OCI-LY7 (cell line): ENCODE data around the gene ZDHHC14. TPM values are rescaled to one million over a fixed set of nuclear protein-coding genes. Genes with fewer than 3 reads are reported as not detected.

Source experiments
- BruUV-seq: library from RNA; stranded (reverse); fragments of 400-500 nt; replicated peaks from 2 replicates; lab custom pipeline; 2021; lab: Mats Ljungman, UMichigan
- CTCF ChIA-PET: fragments of 300-600 bp; sonication (Branson Sonifier 250); formaldehyde crosslinking; loops from one replicate; lab custom pipeline; 2022; ENCODE audit warnings: antibody characterized with exemption; ENCODE audit not compliant: unreplicated experiment; lab: Charles Lee
- POLR2A ChIA-PET: fragments of 300-600 bp; sonication (Branson Sonifier 250); formaldehyde crosslinking; loops from one replicate; lab custom pipeline; 2022; ENCODE audit warnings: antibody characterized with exemption; lab: Charles Lee
- DNase-seq: peaks from one replicate; pipeline ENCODE4 v3.0.0-alpha.2; 2015; ENCODE audit warnings: low spot score
- H2AFZ ChIP-seq: fragments of 200-600 bp; sonication (generic), shearing (Covaris generic); 2 replicates; pipeline ENCODE4 v1.6.1; 2014; ENCODE audit warnings: mild to moderate bottlenecking, antibody characterized with exemption, low read length, moderate library complexity
- H3K27ac ChIP-seq: fragments of 200-600 bp; sonication (generic); 2 replicates; pipeline ENCODE4 v1.5.1; 2014; ENCODE audit warnings: mixed run types, low read depth, mild to moderate bottlenecking, moderate library complexity, low read length, inconsistent platforms; ENCODE audit not compliant: poor library complexity, severe bottlenecking
- H3K36me3 ChIP-seq: fragments of 200-600 bp; sonication (generic); 2 replicates; pipeline ENCODE4 v1.6.1; 2014; ENCODE audit warnings: mild to moderate bottlenecking, antibody characterized with exemption, low read length, moderate library complexity, mixed read lengths; ENCODE audit not compliant: insufficient read depth
- H3K4me1 ChIP-seq: fragments of 200-600 bp; sonication (generic); 2 replicates; pipeline ENCODE4 v1.5.1; 2014; ENCODE audit warnings: mild to moderate bottlenecking, low read length; ENCODE audit not compliant: insufficient read depth, poor library complexity, severe bottlenecking
- H3K4me2 ChIP-seq: fragments of 200-600 bp; sonication (generic); 2 replicates; pipeline ENCODE4 v1.6.1; 2014; ENCODE audit warnings: mild to moderate bottlenecking, low read length
- H3K4me3 ChIP-seq: fragments of 200-600 bp; sonication (generic); 2 replicates; pipeline ENCODE4 v1.5.1; 2014; ENCODE audit warnings: mild to moderate bottlenecking, low read depth, low read length; ENCODE audit not compliant: poor library complexity, severe bottlenecking
- H3K79me2 ChIP-seq: fragments of 200-600 bp; sonication (generic); 2 replicates; pipeline ENCODE4 v1.6.1; 2016; ENCODE audit warnings: low read depth, mild to moderate bottlenecking, low read length, moderate library complexity, mixed read lengths; ENCODE audit not compliant: insufficient read depth
- H3K9me2 ChIP-seq: fragments of 200-600 bp; sonication (generic); 2 replicates; pipeline ENCODE4 v1.6.1; 2016; ENCODE audit warnings: mild to moderate bottlenecking, low read length, mixed read lengths; ENCODE audit not compliant: insufficient read depth
- H3K9me3 ChIP-seq: fragments of 200-600 bp; sonication (generic); 2 replicates; pipeline ENCODE4 v1.6.1; 2014; ENCODE audit warnings: mild to moderate bottlenecking, mixed run types, low read length, mixed read lengths
- H4K20me1 ChIP-seq: fragments of 200-600 bp; sonication (generic); 2 replicates; pipeline ENCODE4 v1.6.1; 2014; ENCODE audit warnings: mild to moderate bottlenecking, antibody characterized with exemption, low read length, moderate library complexity, mixed read lengths; ENCODE audit not compliant: insufficient read depth
- CTCF ChIP-seq: fragments of 200-600 bp; sonication (generic); conservative IDR thresholded peaks from 2 replicates; pipeline ENCODE4 v1.5.1; 2014; ENCODE audit warnings: mild to moderate bottlenecking, antibody characterized with exemption, low read length, moderate library complexity, mixed read lengths
- EZH2phosphoT487 ChIP-seq: fragments of 200-600 bp; sonication (generic); IDR thresholded peaks from 2 replicates; pipeline ENCODE4 v1.6.1; 2018; ENCODE audit warnings: low read depth, borderline replicate concordance, mild to moderate bottlenecking, mixed run types, antibody characterized with exemption, low read length, moderate library complexity, mixed read lengths
- intact Hi-C: fragments of 100-400 bp; cut with micrococcal nuclease; formaldehyde crosslinking; loops from one replicate; pipeline ENCODE4 v1.10.0; 2022; ENCODE audit not compliant: unreplicated experiment
- total RNA-seq, 2 experiments: library from RNA; depleted of rRNA in 1 of 2; stranded (reverse); fragments of >200 nt in 1 of 2; shearing (Covaris generic) in 1 of 2; gene quantifications; 2 replicates each; pipeline ENCODE4 v1.2.3, GENCODE V29; 2014 to 2022

The ZDHHC14 gene
- total RNA-seq, 2 experiments from 2014 or later = 0.69 to 3.0 TPM

GRCh38 chr6:157521362-157522335 lies 140.7 kb downstream of the ZDHHC14 start:
- no peak overlapping the region for H3K27ac ChIP-seq
- intact Hi-C loops = no loop called here
- ChIA-PET POLR2A (interaction anchor here (0.6 kb wide), 1 partner anchor 91 kb away, joined by 3 read pairs; no protein-coding TSS in a partner anchor), CTCF (no interaction called here)
- no TSS peak for BruUV-seq
- no peaks in the 10 kb centered on the region for H4K20me1 ChIP-seq
- H3K4me2 ChIP-seq = no peak overlapping the region
- TF ChIP-seq CTCF (no peak), EZH2phosphoT487 (no peak)
- no peaks in the 10 kb centered on the region for H3K79me2 ChIP-seq
- DNase-seq = no peak
- H3K4me1 ChIP-seq = no peaks in the 10 kb centered on the region
- no peaks in the 10 kb centered on the region for H3K36me3 ChIP-seq
- no peak overlapping the region for H2AFZ ChIP-seq
- H3K4me3 ChIP-seq = no peak overlapping the region
- no peaks in the 10 kb centered on the region for H3K9me3 ChIP-seq
- H3K9me2 ChIP-seq = no peaks in the 10 kb centered on the region

- Histone ChIP-seq H2AFZ (no peak overlapping the region), H3K4me3 (no peak overlapping the region), H3K9me2 (no peaks in the 10 kb centered on the region), H3K36me3 (no peaks in the 10 kb centered on the region), H3K4me1 (no peaks in the 10 kb centered on the region), H4K20me1 (no peaks in the 10 kb centered on the region), H3K27ac (no peak overlapping the region), H3K9me3 (no peaks in the 10 kb centered on the region), H3K79me2 (no peaks in the 10 kb centered on the region), H3K4me2 (no peak overlapping the region)
- BruUV-seq = no TSS peak
- CTCF ChIA-PET = no interaction called here
- intact Hi-C loops = no loop called here
- TF ChIP-seq EZH2phosphoT487 = no peak
- no peak for TF ChIP-seq CTCF
- no peak for DNase-seq
- POLR2A ChIA-PET = no interaction called here
Observed at GRCh38 chr6:157522472-157522871, 141.5 kb downstream of the ZDHHC14 start.

GRCh38 chr6:157524735-157525134 lies 143.7 kb downstream of the ZDHHC14 start:
- Histone ChIP-seq H3K9me3 (no peaks in the 10 kb centered on the region), H3K36me3 (no peaks in the 10 kb centered on the region), H4K20me1 (no peaks in the 10 kb centered on the region), H3K27ac (no peak overlapping the region), H3K4me1 (no peaks in the 10 kb centered on the region), H2AFZ (no peak overlapping the region), H3K79me2 (no peaks in the 10 kb centered on the region), H3K4me3 (no peak overlapping the region), H3K9me2 (no peaks in the 10 kb centered on the region), H3K4me2 (no peak overlapping the region)
- no peak for TF ChIP-seq CTCF
- TF ChIP-seq EZH2phosphoT487 = no peak
- POLR2A ChIA-PET = interaction anchor here (0.5 to 1.6 kb wide), 4 partner anchors 12 to 34 kb away, joined by 3 to 4 read pairs (median 4); no protein-coding TSS in a partner anchor
- DNase-seq = no peak
- intact Hi-C loops = no loop called here
- CTCF ChIA-PET = no interaction called here
- BruUV-seq = no TSS peak
